ENCODE measurements around the gene RNF220.

DNA sequence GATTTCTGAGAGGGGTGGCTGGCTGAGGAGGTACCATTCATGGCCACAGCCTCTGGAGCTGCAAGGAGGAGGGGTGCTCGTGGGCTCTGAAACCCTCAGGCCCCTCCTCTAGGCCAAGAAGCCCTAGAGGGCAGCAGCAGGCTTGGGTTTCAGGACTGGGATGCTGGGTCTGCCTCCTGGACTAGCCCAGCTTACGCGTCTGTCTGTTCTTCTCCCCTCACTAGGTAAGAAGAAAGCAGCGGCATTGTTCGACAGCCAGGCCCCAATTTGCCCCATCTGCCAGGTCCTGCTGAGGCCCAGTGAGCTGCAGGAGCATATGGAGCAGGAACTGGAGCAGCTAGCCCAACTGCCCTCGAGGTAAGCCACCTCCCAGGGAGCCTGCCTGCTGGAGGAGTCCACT is 208.9 kb downstream of the RNF220 start:
- TF ChIP-seq, protein P1, sequence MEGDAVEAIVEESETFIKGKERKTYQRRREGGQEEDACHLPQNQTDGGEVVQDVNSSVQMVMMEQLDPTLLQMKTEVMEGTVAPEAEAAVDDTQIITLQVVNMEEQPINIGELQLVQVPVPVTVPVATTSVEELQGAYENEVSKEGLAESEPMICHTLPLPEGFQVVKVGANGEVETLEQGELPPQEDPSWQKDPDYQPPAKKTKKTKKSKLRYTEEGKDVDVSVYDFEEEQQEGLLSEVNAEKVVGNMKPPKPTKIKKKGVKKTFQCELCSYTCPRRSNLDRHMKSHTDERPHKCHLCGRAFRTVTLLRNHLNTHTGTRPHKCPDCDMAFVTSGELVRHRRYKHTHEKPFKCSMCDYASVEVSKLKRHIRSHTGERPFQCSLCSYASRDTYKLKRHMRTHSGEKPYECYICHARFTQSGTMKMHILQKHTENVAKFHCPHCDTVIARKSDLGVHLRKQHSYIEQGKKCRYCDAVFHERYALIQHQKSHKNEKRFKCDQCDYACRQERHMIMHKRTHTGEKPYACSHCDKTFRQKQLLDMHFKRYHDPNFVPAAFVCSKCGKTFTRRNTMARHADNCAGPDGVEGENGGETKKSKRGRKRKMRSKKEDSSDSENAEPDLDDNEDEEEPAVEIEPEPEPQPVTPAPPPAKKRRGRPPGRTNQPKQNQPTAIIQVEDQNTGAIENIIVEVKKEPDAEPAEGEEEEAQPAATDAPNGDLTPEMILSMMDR (IDR thresholded peaks at IDR 0.05; ENCODE audit: poor library complexity, severe bottlenecking) = no peak
- TF ChIP-seq RAD21 (conservative IDR thresholded peaks at IDR 0.05) (no peak), EP300 (conservative IDR thresholded peaks at IDR 0.05; ENCODE audit: poor library complexity, severe bottlenecking) (no peak), TAF1 (IDR thresholded peaks at IDR 0.05; ENCODE audit: low read depth) (no peak), POLR2AphosphoS5 (IDR thresholded peaks at IDR 0.05) (no peak), EZH2 (IDR thresholded peaks at IDR 0.05; ENCODE audit: borderline replicate concordance, insufficient read depth, low read length, poor library complexity, severe bottlenecking) (no peak), MXI1 (conservative IDR thresholded peaks at IDR 0.05; ENCODE audit: poor library complexity, severe bottlenecking) (no peak)
- TF ChIP-seq, protein P2, sequence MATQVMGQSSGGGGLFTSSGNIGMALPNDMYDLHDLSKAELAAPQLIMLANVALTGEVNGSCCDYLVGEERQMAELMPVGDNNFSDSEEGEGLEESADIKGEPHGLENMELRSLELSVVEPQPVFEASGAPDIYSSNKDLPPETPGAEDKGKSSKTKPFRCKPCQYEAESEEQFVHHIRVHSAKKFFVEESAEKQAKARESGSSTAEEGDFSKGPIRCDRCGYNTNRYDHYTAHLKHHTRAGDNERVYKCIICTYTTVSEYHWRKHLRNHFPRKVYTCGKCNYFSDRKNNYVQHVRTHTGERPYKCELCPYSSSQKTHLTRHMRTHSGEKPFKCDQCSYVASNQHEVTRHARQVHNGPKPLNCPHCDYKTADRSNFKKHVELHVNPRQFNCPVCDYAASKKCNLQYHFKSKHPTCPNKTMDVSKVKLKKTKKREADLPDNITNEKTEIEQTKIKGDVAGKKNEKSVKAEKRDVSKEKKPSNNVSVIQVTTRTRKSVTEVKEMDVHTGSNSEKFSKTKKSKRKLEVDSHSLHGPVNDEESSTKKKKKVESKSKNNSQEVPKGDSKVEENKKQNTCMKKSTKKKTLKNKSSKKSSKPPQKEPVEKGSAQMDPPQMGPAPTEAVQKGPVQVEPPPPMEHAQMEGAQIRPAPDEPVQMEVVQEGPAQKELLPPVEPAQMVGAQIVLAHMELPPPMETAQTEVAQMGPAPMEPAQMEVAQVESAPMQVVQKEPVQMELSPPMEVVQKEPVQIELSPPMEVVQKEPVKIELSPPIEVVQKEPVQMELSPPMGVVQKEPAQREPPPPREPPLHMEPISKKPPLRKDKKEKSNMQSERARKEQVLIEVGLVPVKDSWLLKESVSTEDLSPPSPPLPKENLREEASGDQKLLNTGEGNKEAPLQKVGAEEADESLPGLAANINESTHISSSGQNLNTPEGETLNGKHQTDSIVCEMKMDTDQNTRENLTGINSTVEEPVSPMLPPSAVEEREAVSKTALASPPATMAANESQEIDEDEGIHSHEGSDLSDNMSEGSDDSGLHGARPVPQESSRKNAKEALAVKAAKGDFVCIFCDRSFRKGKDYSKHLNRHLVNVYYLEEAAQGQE (IDR thresholded peaks at IDR 0.05; ENCODE audit: borderline replicate concordance) = no peak
